GM13977 (cell line): Measurements from ENCODE around the gene TTC9B.
A peak's percentile ranks its signal among the peaks of the same experiment; 100 is the strongest.

Source experiments
- DNase-seq: peaks from one replicate; pipeline ENCODE4 v3.0.0; 2012; ENCODE audit warnings: low spot score
- CTCF ChIP-seq: IDR thresholded peaks from 2 replicates; pipeline ENCODE4 v1.5.1; 2012; ENCODE audit warnings: mild to moderate bottlenecking, control low read depth; ENCODE audit not compliant: insufficient read depth; ENCODE audit errors: extremely low read depth, missing control alignments
- in situ Hi-C: fragments of 300-500 bp; cut with MboI; formaldehyde crosslinking; loops from one replicate; pipeline ENCODE4 v1.12.0; 2022; ENCODE audit warnings: low sequenced_read_pairs, low pct_unique_long_range_greater_than_20kb, mixed read lengths, inconsistent platforms; ENCODE audit not compliant: unreplicated experiment

TTC9B gene

GRCh38 chr19:40217934-40218890 is at the start of gene TTC9B:
TSS of gene TTC9B (minus strand) at chr19:40218384. CDS start at chr19:40218381, 3 bp downstream.
- in situ Hi-C loops, result no loop called here
- no peak for TF ChIP-seq CTCF
- DNase-seq, result peak; percentile 81

- no peak for DNase-seq
- in situ Hi-C loops, result no loop called here
- no peak for TF ChIP-seq CTCF
These were observed 49.4 kb upstream of the TTC9B start for GRCh38 chr19:40267601-40267997.

- no peak for TF ChIP-seq CTCF
- DNase-seq, result no peak
- in situ Hi-C loops, result no loop called here
These were observed 48.9 kb upstream of the TTC9B start for GRCh38 chr19:40266912-40267600.

- DNase-seq, result no peak
- no peak for TF ChIP-seq CTCF
- in situ Hi-C loops, result no loop called here
These were observed 47.9 kb upstream of the TTC9B start for GRCh38 chr19:40266119-40266518.

- no peak for DNase-seq
- in situ Hi-C loops, result no loop called here
- TF ChIP-seq CTCF, result no peak
These were observed 47.5 kb upstream of the TTC9B start for GRCh38 chr19:40265763-40266099.

GRCh38 chr19:40265055-40265762 is 47.0 kb upstream of the TTC9B start:
- in situ Hi-C loops, result no loop called here
- TF ChIP-seq CTCF, result no peak

More at GRCh38 chr19:40265055-40265762, 47.0 kb upstream of the TTC9B start:
- no peak for DNase-seq
